ENCODE measurements around the gene DAAM1. TPM values are rescaled to one million over a fixed set of nuclear protein-coding genes. Genes with fewer than 3 reads are reported as not detected.

The DAAM1 gene
- total RNA-seq, 1 donor = 19.5 TPM

DNA sequence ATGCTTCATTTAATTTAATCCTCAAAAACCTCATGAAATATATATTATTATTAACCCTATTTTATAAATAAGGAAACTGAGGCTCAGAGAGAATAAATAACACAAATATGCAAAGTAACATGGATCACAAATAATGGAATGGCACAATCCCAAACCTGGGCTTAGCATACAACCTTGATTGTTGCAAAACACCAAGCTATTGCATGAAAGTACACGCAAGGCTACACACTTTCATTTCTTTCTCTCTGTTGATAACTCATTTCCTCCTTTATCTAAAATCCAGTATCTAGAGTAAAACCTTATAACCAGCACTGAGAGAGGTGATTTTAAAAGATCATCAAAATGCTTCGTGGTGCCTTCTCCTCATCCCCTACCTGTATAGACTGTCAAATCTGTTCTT is 2.8 kb upstream of the DAAM1 start:
- Histone ChIP-seq H4K20me1 (ENCODE audit: insufficient read depth, low read length) (peaks cover 3% of the 10 kb centered on the region), H3K27ac (ENCODE audit: low read depth, low read length) (no peak overlapping the region), H3K79me2 (ENCODE audit: insufficient read depth, low read length) (peaks cover 9% of the 10 kb centered on the region), H3K4me2 (ENCODE audit: insufficient read depth, low read length) (no peak overlapping the region), H3K4me1 (ENCODE audit: insufficient read depth, low read length) (peaks cover 17% of the 10 kb centered on the region), H3K4me3 (ENCODE audit: insufficient read depth, low read length) (no peak overlapping the region), H3K9me3 (ENCODE audit: low read depth, low read length) (no peaks in the 10 kb centered on the region), H3K36me3 (ENCODE audit: insufficient read depth, low read length) (no peaks in the 10 kb centered on the region), H3K27me3 (ENCODE audit: insufficient read depth, low read length) (peaks cover 27% of the 10 kb centered on the region), H2AFZ (ENCODE audit: low read length) (no peak overlapping the region)
- TF ChIP-seq, protein P1, sequence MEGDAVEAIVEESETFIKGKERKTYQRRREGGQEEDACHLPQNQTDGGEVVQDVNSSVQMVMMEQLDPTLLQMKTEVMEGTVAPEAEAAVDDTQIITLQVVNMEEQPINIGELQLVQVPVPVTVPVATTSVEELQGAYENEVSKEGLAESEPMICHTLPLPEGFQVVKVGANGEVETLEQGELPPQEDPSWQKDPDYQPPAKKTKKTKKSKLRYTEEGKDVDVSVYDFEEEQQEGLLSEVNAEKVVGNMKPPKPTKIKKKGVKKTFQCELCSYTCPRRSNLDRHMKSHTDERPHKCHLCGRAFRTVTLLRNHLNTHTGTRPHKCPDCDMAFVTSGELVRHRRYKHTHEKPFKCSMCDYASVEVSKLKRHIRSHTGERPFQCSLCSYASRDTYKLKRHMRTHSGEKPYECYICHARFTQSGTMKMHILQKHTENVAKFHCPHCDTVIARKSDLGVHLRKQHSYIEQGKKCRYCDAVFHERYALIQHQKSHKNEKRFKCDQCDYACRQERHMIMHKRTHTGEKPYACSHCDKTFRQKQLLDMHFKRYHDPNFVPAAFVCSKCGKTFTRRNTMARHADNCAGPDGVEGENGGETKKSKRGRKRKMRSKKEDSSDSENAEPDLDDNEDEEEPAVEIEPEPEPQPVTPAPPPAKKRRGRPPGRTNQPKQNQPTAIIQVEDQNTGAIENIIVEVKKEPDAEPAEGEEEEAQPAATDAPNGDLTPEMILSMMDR (IDR thresholded peaks at IDR 0.05; ENCODE audit: extremely low read depth, low read depth, low read length) = no peak
- DNase-seq (ENCODE audit: insufficient read length, low spot score, missing footprints) = no peak

- H3K4me3 ChIP-seq (ENCODE audit: insufficient read depth, low read length) = no peak overlapping the region
- H3K9me3 ChIP-seq (ENCODE audit: low read depth, low read length) = no peaks in the 10 kb centered on the region
- H3K4me2 ChIP-seq (ENCODE audit: insufficient read depth, low read length) = no peak overlapping the region
- H3K27me3 ChIP-seq (ENCODE audit: insufficient read depth, low read length) = peaks cover 27% of the 10 kb centered on the region
- H3K36me3 ChIP-seq (ENCODE audit: insufficient read depth, low read length) = no peaks in the 10 kb centered on the region
- H3K79me2 ChIP-seq (ENCODE audit: insufficient read depth, low read length) = peaks cover 15% of the 10 kb centered on the region
- TF ChIP-seq, protein P1 (IDR thresholded peaks at IDR 0.05; ENCODE audit: extremely low read depth, low read depth, low read length) = no peak
- peaks cover 17% of the 10 kb centered on the region for H3K4me1 ChIP-seq (ENCODE audit: insufficient read depth, low read length)
- H3K27ac ChIP-seq (ENCODE audit: low read depth, low read length) = no peak overlapping the region
- H4K20me1 ChIP-seq (ENCODE audit: insufficient read depth, low read length) = peaks cover 3% of the 10 kb centered on the region
- no peak for DNase-seq (ENCODE audit: insufficient read length, low spot score, missing footprints)
- H2AFZ ChIP-seq (ENCODE audit: low read length) = no peak overlapping the region
Measured at GRCh38 chr14:59186306-59186705, 2.2 kb upstream of the DAAM1 start.

DNA sequence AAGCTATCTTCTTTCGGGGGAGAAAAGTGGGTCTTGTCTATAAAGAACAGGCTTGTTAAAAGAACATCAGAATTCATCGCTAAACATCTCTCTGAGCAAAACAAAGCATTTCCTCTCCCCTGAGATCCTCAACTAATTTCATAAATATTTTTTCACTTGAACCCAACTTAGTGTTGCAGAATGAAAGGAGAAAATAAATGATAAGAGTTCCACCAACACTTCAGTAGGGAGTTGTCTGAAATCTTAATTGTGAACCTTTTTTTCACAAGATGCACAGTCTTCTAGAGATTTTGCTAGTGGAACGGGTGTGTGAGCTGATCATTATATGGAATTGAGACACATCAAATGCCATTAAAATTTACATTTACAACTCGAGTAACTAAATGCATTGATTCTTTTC is 1.3 kb upstream of the DAAM1 start:
- TF ChIP-seq, protein P1 (IDR thresholded peaks at IDR 0.05; ENCODE audit: extremely low read depth, low read depth, low read length) = no peak
- Histone ChIP-seq H3K79me2 (ENCODE audit: insufficient read depth, low read length) (peaks cover 23% of the 10 kb centered on the region), H2AFZ (ENCODE audit: low read length) (no peak overlapping the region), H3K4me3 (ENCODE audit: insufficient read depth, low read length) (no peak overlapping the region), H3K27me3 (ENCODE audit: insufficient read depth, low read length) (peaks cover 27% of the 10 kb centered on the region), H3K4me2 (ENCODE audit: insufficient read depth, low read length) (peak overlapping the region; percentile 100), H3K27ac (ENCODE audit: low read depth, low read length) (no peak overlapping the region), H3K36me3 (ENCODE audit: insufficient read depth, low read length) (no peaks in the 10 kb centered on the region), H3K4me1 (ENCODE audit: insufficient read depth, low read length) (peaks cover 17% of the 10 kb centered on the region), H3K9me3 (ENCODE audit: low read depth, low read length) (no peaks in the 10 kb centered on the region), H4K20me1 (ENCODE audit: insufficient read depth, low read length) (peaks cover 3% of the 10 kb centered on the region)
- no peak for DNase-seq (ENCODE audit: insufficient read length, low spot score, missing footprints)

DNA sequence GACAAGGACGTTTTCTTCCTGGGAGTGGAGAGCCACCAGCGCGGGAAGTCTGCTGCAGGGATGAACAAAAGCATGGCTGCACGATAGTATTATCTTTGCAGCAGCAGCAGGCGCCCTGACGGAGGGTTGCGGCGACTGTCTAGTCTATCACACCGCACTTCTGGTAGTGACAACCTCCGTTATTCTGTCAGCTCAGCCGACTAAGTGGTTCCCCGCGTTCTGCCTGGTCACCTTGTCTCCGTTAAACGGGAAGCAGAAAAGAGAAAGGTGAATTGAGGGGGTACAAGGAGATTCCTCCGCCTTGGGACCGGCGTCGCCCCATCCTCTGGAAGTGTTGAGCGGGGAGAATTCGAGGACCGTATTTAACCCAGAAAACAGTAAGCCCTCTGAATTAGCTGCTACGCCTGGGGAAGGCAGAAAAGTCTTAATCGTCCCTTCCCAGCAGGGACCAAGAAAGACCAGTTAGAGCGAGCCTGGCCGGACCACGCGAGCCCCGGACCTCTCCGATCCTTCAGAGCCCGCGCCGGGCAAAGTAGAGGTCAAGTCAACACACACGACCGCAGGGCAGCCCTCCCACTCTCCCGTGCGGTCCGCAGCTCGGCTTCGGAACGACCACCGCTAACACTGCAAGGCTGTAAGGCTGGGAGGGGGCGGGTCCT is 536 bp upstream of the DAAM1 start:
- H3K4me2 ChIP-seq (ENCODE audit: insufficient read depth, low read length) = peak overlapping the region; percentile 100
- H2AFZ ChIP-seq (ENCODE audit: low read length) = peak overlapping the region; percentile 96
- TF ChIP-seq, protein P1 (IDR thresholded peaks at IDR 0.05; ENCODE audit: extremely low read depth, low read depth, low read length) = no peak
- H3K4me1 ChIP-seq (ENCODE audit: insufficient read depth, low read length) = peaks cover 17% of the 10 kb centered on the region
- H3K36me3 ChIP-seq (ENCODE audit: insufficient read depth, low read length) = no peaks in the 10 kb centered on the region
- H3K9me3 ChIP-seq (ENCODE audit: low read depth, low read length) = no peaks in the 10 kb centered on the region
- H4K20me1 ChIP-seq (ENCODE audit: insufficient read depth, low read length) = peaks cover 3% of the 10 kb centered on the region
- H3K79me2 ChIP-seq (ENCODE audit: insufficient read depth, low read length) = peaks cover 31% of the 10 kb centered on the region
- peak overlapping the region; percentile 90 for H3K4me3 ChIP-seq (ENCODE audit: insufficient read depth, low read length)
- peak overlapping the region; percentile 42 for H3K27ac ChIP-seq (ENCODE audit: low read depth, low read length)
- no peak for DNase-seq (ENCODE audit: insufficient read length, low spot score, missing footprints)
- H3K27me3 ChIP-seq (ENCODE audit: insufficient read depth, low read length) = peaks cover 27% of the 10 kb centered on the region

Data from osteoblast (primary cell).